Smooth muscle cell of the brain vasculature (primary cell): ENCODE data around the gene DPF3.
"Not testable (repeated sequence)": the region's sequence is repeated elsewhere in the genome, so short reads cannot be mapped to it uniquely, and the experiment has no call there.

Experiments used
- DNase-seq: peaks from one replicate; pipeline ENCODE4 v3.0.0-alpha.2; 2012; ENCODE audit warnings: low read depth, low spot score

Gene DPF3

GRCh38 chr14:72880820-72881219, 13.1 kb downstream of the DPF3 start:
- DNase-seq, result no peak

GRCh38 chr14:72880164-72880563, 13.7 kb downstream of the DPF3 start:
- DNase-seq, result no peak

- DNase-seq, result no peak
Observed at GRCh38 chr14:72879431-72879830, 14.5 kb downstream of the DPF3 start.

- DNase-seq, result no peak
Observed at GRCh38 chr14:72878746-72879145, 15.2 kb downstream of the DPF3 start.

GRCh38 chr14:72876710-72877063, 17.2 kb downstream of the DPF3 start:
- DNase-seq, result no peak

- DNase-seq, result no peak
Observed at GRCh38 chr14:72876005-72876709, 17.7 kb downstream of the DPF3 start.

- DNase-seq, result not testable (repeated sequence)
Observed at GRCh38 chr14:72870878-72871277, 23.0 kb downstream of the DPF3 start.

GRCh38 chr14:72869407-72870329, 24.2 kb downstream of the DPF3 start:
- no peak for DNase-seq

GRCh38 chr14:72868500-72868899, 25.4 kb downstream of the DPF3 start:
- DNase-seq, result no peak

- no peak for DNase-seq
Observed at GRCh38 chr14:72864712-72865365, 29.1 kb downstream of the DPF3 start.

GRCh38 chr14:72863216-72864006, 30.5 kb downstream of the DPF3 start:
- no peak for DNase-seq

GRCh38 chr14:72856530-72857266, 37.2 kb downstream of the DPF3 start:
- no peak for DNase-seq

- DNase-seq, result no peak
Observed at GRCh38 chr14:72855913-72856312, 38.0 kb downstream of the DPF3 start.

- no peak for DNase-seq
Observed at GRCh38 chr14:72852194-72852593, 41.7 kb downstream of the DPF3 start.

- DNase-seq, result no peak
Observed at GRCh38 chr14:72851635-72852034, 42.3 kb downstream of the DPF3 start.

- no peak for DNase-seq
Observed at GRCh38 chr14:72850360-72850759, 43.5 kb downstream of the DPF3 start.

GRCh38 chr14:72849222-72849621, 44.7 kb downstream of the DPF3 start:
- no peak for DNase-seq

- no peak for DNase-seq
Observed at GRCh38 chr14:72847721-72848120, 46.2 kb downstream of the DPF3 start.

- DNase-seq, result no peak
Observed at GRCh38 chr14:72845683-72846082, 48.2 kb downstream of the DPF3 start.

GRCh38 chr14:72845196-72845595, 48.7 kb downstream of the DPF3 start:
- no peak for DNase-seq

- no peak for DNase-seq
Observed at GRCh38 chr14:72844524-72844923, 49.4 kb downstream of the DPF3 start.
